ENCODE results near the gene TRNP1. TPM values are rescaled to one million over a fixed set of nuclear protein-coding genes. Genes with fewer than 3 reads are reported as not detected.

The TRNP1 gene
- total and polyA plus RNA-seq, 4 donors, result 0.97 to 10.0 (median 2.4) TPM

GRCh38 chr1:27003745-27004470, 10.4 kb downstream of the TRNP1 start:
- Histone ChIP-seq H3K27ac (ENCODE audit: low read depth in 1 of 2, low read length in 2 of 2) (no peak overlapping the region), H3K4me1 (ENCODE audit: control insufficient read depth in 4 of 4, insufficient read depth in 4 of 4, low read length in 3 of 4) (peaks cover 0 to 4% (median 0%) of the 10 kb centered on the region in 4 donors), H3K27me3 (ENCODE audit: control insufficient read depth in 4 of 4, insufficient read depth in 4 of 4, low read length in 3 of 4) (no peaks in the 10 kb centered on the region), H3K9ac (ENCODE audit: low read depth in 1 of 2, low read length in 2 of 2) (no peak overlapping the region), H3K36me3 (ENCODE audit: control insufficient read depth in 4 of 4, insufficient read depth in 3 of 4, low read depth in 1 of 4, low read length in 3 of 4) (no peaks in the 10 kb centered on the region), H3K9me3 (ENCODE audit: control insufficient read depth in 4 of 4, low read length in 3 of 4) (no peaks in the 10 kb centered on the region), H3K4me3 (ENCODE audit: low read depth in 1 of 3, low read length in 3 of 3) (no peak overlapping the region)
- WGBS, result 94% methylated on average over 7 of the region's 7 CpGs
- TF ChIP-seq FOXA2 (IDR thresholded peaks at IDR 0.05) (no peak), GABPA (IDR thresholded peaks at IDR 0.05 in 1 of 2, conservative IDR thresholded peaks at IDR 0.05 in 1 of 2) (no peak), ZBTB33 (IDR thresholded peaks at IDR 0.05) (no peak), NR2F2 (IDR thresholded peaks at IDR 0.05) (no peak), RAD21 (IDR thresholded peaks at IDR 0.05) (no peak), TAF1 (conservative IDR thresholded peaks at IDR 0.05) (no peak), ATF3 (IDR thresholded peaks at IDR 0.05) (no peak), CTCF (IDR thresholded peaks at IDR 0.05; ENCODE audit: low read depth, low read length, missing input control) (no peak), EGR1 (IDR thresholded peaks at IDR 0.05; ENCODE audit: low read depth in 2 of 2) (no peak), JUND (IDR thresholded peaks at IDR 0.05) (no peak), FOXA1 (IDR thresholded peaks at IDR 0.05) (no peak), MAX (IDR thresholded peaks at IDR 0.05) (no peak), RXRA (IDR thresholded peaks at IDR 0.05) (no peak), HNF4A (conservative IDR thresholded peaks at IDR 0.05) (no peak), YY1 (IDR thresholded peaks at IDR 0.05) (no peak), SP1 (IDR thresholded peaks at IDR 0.05) (no peak)
- no peak for DNase-seq (ENCODE audit: low spot score)

GRCh38 chr1:27004471-27005165, 11.1 kb downstream of the TRNP1 start:
- DNase-seq (ENCODE audit: low spot score), result no peak
- Histone ChIP-seq H3K36me3 (ENCODE audit: control insufficient read depth in 4 of 4, insufficient read depth in 3 of 4, low read depth in 1 of 4, low read length in 3 of 4) (no peaks in the 10 kb centered on the region), H3K4me1 (ENCODE audit: control insufficient read depth in 4 of 4, insufficient read depth in 4 of 4, low read length in 3 of 4) (peaks cover 0 to 4% (median 0%) of the 10 kb centered on the region in 4 donors), H3K27ac (ENCODE audit: low read depth in 1 of 2, low read length in 2 of 2) (no peak overlapping the region), H3K27me3 (ENCODE audit: control insufficient read depth in 4 of 4, insufficient read depth in 4 of 4, low read length in 3 of 4) (no peaks in the 10 kb centered on the region), H3K4me3 (ENCODE audit: low read depth in 1 of 3, low read length in 3 of 3) (no peak overlapping the region), H3K9ac (ENCODE audit: low read depth in 1 of 2, low read length in 2 of 2) (no peak overlapping the region), H3K9me3 (ENCODE audit: control insufficient read depth in 4 of 4, low read length in 3 of 4) (no peaks in the 10 kb centered on the region)
- WGBS, result 85% methylated on average over 10 of the region's 10 CpGs
- TF ChIP-seq ZBTB33 (IDR thresholded peaks at IDR 0.05) (no peak), CTCF (IDR thresholded peaks at IDR 0.05; ENCODE audit: low read depth, low read length, missing input control) (no peak), FOXA2 (IDR thresholded peaks at IDR 0.05) (no peak), RAD21 (IDR thresholded peaks at IDR 0.05) (no peak), YY1 (IDR thresholded peaks at IDR 0.05) (no peak), SP1 (IDR thresholded peaks at IDR 0.05) (no peak), TAF1 (conservative IDR thresholded peaks at IDR 0.05) (no peak), FOXA1 (IDR thresholded peaks at IDR 0.05) (no peak), REST (IDR thresholded peaks at IDR 0.05) (no peak), NR2F2 (IDR thresholded peaks at IDR 0.05) (no peak), HNF4G (IDR thresholded peaks at IDR 0.05) (no peak)
